ENCODE data around the gene MAP4. TPM values are rescaled to one million over a fixed set of nuclear protein-coding genes. Genes with fewer than 3 reads are reported as not detected.
"Not testable (repeated sequence)": the region's sequence is repeated elsewhere in the genome, so short reads cannot be mapped to it uniquely, and the experiment has no call there.

The MAP4 gene
- total and polyA plus RNA-seq, 2 donors (not counting 3 experiments of a cell fraction or from before 2014, with no cell fraction given) = 121 to 290 TPM

GRCh38 chr3:48064292-48064829 is 48.1 kb upstream of the MAP4 start:
- intact Hi-C loops (cut with micrococcal nuclease) = no loop called here
- Histone ChIP-seq H3K36me3 (ENCODE audit: control insufficient read depth in 2 of 2, extremely low read depth in 1 of 2, insufficient read depth in 2 of 2, low read length in 2 of 2) (no peaks in the 10 kb centered on the region), H3K27ac (ENCODE audit: insufficient read depth, low read depth, low read length) (no peak overlapping the region), H3K9me3 (replicated peaks; ENCODE audit: control insufficient read depth, insufficient read depth, low read length) (no peaks in the 10 kb centered on the region), H3K9me1 (replicated peaks; ENCODE audit: control insufficient read depth, extremely low read depth, insufficient read depth, low read length) (no peaks in the 10 kb centered on the region), H3K4me1 (ENCODE audit: control insufficient read depth, extremely low read depth, insufficient read depth, low read length) (peaks cover 2% of the 10 kb centered on the region), H3K4me3 (replicated peaks in 1 of 3; ENCODE audit: insufficient read depth in 1 of 3, low read depth in 1 of 3, low read length in 3 of 3) (no peak overlapping the region), H3K27me3 (ENCODE audit: control insufficient read depth in 2 of 2, insufficient read depth in 2 of 2, low read length in 2 of 2) (no peaks in the 10 kb centered on the region), H4K20me1 (replicated peaks; ENCODE audit: control insufficient read depth, extremely low read depth, insufficient read depth, low read length) (peaks cover 9% of the 10 kb centered on the region), H2AFZ (ENCODE audit: low read depth, low read length) (no peak overlapping the region), H3K9ac (replicated peaks; ENCODE audit: extremely low read depth, insufficient read depth, low read length) (no peak overlapping the region), H3K79me2 (ENCODE audit: control insufficient read depth, insufficient read depth, low read length) (peaks cover 88% of the 10 kb centered on the region), H3K4me2 (ENCODE audit: insufficient read depth, low read length) (no peak overlapping the region)
- dilution Hi-C loops (cut with MboI; ENCODE audit: extremely low pct_ligation_motif_present, low sequenced_read_pairs) = no loop called here
- TF ChIP-seq POLR2A (IDR thresholded peaks at IDR 0.05; ENCODE audit: low read depth, low read length) = no peak
- TF ChIP-seq EZH2 (IDR thresholded peaks at IDR 0.05; ENCODE audit: borderline replicate concordance, low read depth, low read length, severe bottlenecking) = no peak
- no peak for TF ChIP-seq JUN (IDR thresholded peaks at IDR 0.05; ENCODE audit: borderline replicate concordance, insufficient read depth, insufficient read length, low read depth)
- no peak for TF ChIP-seq MYC (IDR thresholded peaks at IDR 0.05; ENCODE audit: low read depth, low read length)
- no peak for TF ChIP-seq FOS (IDR thresholded peaks at IDR 0.05; ENCODE audit: borderline replicate concordance, insufficient read depth, low read length)
- TF ChIP-seq MAX (IDR thresholded peaks at IDR 0.05; ENCODE audit: insufficient read depth, insufficient read length) = no peak
- TF ChIP-seq POLR2AphosphoS5 (IDR thresholded peaks at IDR 0.05; ENCODE audit: insufficient read depth, low read depth, low read length) = no peak
- no peak for TF ChIP-seq GATA2 (IDR thresholded peaks at IDR 0.05; ENCODE audit: insufficient read depth, insufficient read length, low read depth, low read length)
- no peak for TF ChIP-seq CTCF (IDR thresholded peaks at IDR 0.05; ENCODE audit: extremely low read depth in 1 of 2, insufficient read depth in 1 of 2, low read depth in 1 of 2, low read length in 2 of 2)
- POLR2A ChIA-PET = no interaction called here
- CTCF ChIA-PET = no interaction called here
- DNase-seq (ENCODE audit: low read depth, low spot score) (no peak), FAIRE-seq (no peak)
- BruUV-seq (replicated peaks) = no TSS peak

- BruUV-seq (replicated peaks); H3K9ac ChIP-seq (replicated peaks; ENCODE audit: extremely low read depth, insufficient read depth, low read length); H3K27ac ChIP-seq (ENCODE audit: insufficient read depth, low read depth, low read length); H3K27me3 ChIP-seq (ENCODE audit: control insufficient read depth in 2 of 2, insufficient read depth in 2 of 2, low read length in 2 of 2); H3K4me1 ChIP-seq (ENCODE audit: control insufficient read depth, extremely low read depth, insufficient read depth, low read length); DNase-seq (ENCODE audit: low read depth, low spot score); H3K9me1 ChIP-seq (replicated peaks; ENCODE audit: control insufficient read depth, extremely low read depth, insufficient read depth, low read length); H3K4me3 ChIP-seq (replicated peaks in 1 of 3; ENCODE audit: insufficient read depth in 1 of 3, low read depth in 1 of 3, low read length in 3 of 3); H2AFZ ChIP-seq (ENCODE audit: low read depth, low read length); H3K36me3 ChIP-seq (ENCODE audit: control insufficient read depth in 2 of 2, extremely low read depth in 1 of 2, insufficient read depth in 2 of 2, low read length in 2 of 2); H3K4me2 ChIP-seq (ENCODE audit: insufficient read depth, low read length); intact Hi-C loops (cut with micrococcal nuclease); CTCF ChIA-PET; dilution Hi-C loops (cut with MboI; ENCODE audit: extremely low pct_ligation_motif_present, low sequenced_read_pairs); H4K20me1 ChIP-seq (replicated peaks; ENCODE audit: control insufficient read depth, extremely low read depth, insufficient read depth, low read length); H3K9me3 ChIP-seq (replicated peaks; ENCODE audit: control insufficient read depth, insufficient read depth, low read length); FAIRE-seq; POLR2A ChIA-PET: not testable (repeated sequence)
- peaks cover 79% of the 10 kb centered on the region for H3K79me2 ChIP-seq (ENCODE audit: control insufficient read depth, insufficient read depth, low read length)
These were observed 45.4 kb upstream of the MAP4 start for GRCh38 chr3:48061586-48061985.

Measured in endothelial cell of umbilical vein (primary cell).